Measurements from ENCODE around the gene PTPN12.
"Not testable (repeated sequence)": the region's sequence is repeated elsewhere in the genome, so short reads cannot be mapped to it uniquely, and the experiment has no call there.

PTPN12 gene

DNA sequence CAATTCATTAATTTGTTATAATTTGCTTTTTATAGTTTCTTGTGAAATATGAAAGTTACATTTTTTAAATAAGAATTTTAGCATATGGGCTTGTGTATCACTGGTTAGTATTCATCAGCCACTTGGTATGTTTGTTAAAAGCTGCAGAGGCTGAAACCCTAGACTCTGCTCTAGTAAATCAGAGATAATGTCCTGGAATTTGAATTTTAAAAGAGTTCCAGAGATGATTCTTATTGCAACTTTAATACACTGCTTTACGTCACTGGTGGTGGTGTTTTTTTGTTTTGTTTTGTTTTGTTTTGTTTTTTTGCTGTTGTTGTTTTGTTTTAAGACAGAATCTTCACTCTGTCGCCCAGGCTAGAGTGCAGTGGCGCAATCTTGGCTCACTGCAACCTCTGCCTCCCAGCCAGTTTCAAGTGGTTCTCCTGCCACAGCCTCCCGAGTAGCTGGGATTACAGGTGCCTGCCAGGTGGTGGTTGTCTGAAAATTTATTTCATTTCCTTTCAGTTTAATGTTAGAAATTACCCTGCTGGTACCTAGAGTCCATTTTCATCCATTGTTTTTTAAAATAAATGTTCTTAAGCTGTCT is 43.8 kb downstream of the PTPN12 start:
- DNase-seq = no peak

GRCh38 chr7:77587272-77587671 is 50.2 kb downstream of the PTPN12 start:
- DNase-seq = no peak

- no peak for DNase-seq
These were observed 63.9 kb downstream of the PTPN12 start for GRCh38 chr7:77600952-77601351.

GRCh38 chr7:77606562-77606961 is 69.5 kb downstream of the PTPN12 start:
- DNase-seq = no peak

DNA sequence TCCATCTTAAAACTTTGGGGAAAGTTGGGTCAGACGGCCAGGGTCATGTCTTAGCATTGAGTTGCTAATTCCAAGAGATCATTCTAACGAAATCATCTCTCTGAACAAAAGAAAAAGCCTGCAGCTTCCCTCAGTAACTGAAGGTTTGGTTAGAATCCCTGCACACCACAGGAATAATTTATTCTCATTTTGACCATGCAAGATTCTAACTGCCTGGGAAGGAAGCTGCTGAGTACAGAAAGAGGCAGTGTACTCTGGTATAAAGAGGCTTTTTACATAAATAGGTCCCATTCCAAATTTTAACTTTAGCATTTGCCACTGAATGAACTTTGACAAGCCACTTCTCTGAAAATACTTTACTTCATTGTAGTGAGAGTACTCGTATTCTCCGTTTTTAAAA is 82.2 kb downstream of the PTPN12 start:
- DNase-seq = no peak

DNA sequence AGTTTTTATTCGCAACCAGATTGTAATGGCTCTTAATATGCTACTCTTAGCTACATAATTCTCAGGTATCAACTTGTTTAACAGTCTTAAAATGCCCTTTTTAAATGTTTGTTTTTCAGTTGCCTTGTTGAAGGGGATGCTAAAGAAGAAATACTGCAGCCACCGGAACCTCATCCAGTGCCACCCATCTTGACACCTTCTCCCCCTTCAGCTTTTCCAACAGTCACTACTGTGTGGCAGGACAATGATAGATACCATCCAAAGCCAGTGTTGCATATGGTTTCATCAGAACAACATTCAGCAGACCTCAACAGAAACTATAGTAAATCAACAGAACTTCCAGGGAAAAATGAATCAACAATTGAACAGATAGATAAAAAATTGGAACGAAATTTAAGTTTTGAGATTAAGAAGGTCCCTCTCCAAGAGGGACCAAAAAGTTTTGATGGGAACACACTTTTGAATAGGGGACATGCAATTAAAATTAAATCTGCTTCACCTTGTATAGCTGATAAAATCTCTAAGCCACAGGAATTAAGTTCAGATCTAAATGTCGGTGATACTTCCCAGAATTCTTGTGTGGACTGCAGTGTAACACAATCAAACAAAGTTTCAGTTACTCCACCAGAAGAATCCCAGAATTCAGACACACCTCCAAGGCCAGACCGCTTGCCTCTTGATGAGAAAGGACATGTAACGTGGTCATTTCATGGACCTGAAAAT is 89.7 kb downstream of the PTPN12 start:
- no peak for DNase-seq

DNA sequence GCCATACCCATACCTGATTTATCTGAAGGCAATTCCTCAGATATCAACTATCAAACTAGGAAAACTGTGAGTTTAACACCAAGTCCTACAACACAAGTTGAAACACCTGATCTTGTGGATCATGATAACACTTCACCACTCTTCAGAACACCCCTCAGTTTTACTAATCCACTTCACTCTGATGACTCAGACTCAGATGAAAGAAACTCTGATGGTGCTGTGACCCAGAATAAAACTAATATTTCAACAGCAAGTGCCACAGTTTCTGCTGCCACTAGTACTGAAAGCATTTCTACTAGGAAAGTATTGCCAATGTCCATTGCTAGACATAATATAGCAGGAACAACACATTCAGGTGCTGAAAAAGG is 90.2 kb downstream of the PTPN12 start:
- no peak for DNase-seq

- no peak for DNase-seq
These were observed 92.7 kb downstream of the PTPN12 start for GRCh38 chr7:77629797-77630196.

DNA sequence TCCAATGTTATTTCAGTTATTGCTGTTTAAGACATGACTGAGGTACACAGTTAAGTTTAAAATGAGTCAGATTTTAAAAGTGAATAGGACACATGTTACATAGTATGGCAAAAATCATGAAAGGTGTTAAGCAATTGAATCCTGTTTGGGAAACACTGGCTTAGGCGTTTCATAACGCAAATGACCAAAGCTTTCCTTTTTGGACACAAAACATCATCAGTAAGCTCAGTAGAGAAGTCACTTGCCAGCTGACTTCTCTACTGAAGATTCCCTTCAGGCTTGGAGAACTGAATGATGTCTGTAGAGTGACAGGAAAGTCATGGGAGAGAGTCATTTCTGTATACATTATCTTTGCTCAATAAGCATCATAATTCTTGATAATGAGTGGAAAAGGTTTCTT is 94.7 kb downstream of the PTPN12 start:
- no peak for DNase-seq

- no peak for DNase-seq
These were observed 107.7 kb downstream of the PTPN12 start for GRCh38 chr7:77644774-77645173.

DNA sequence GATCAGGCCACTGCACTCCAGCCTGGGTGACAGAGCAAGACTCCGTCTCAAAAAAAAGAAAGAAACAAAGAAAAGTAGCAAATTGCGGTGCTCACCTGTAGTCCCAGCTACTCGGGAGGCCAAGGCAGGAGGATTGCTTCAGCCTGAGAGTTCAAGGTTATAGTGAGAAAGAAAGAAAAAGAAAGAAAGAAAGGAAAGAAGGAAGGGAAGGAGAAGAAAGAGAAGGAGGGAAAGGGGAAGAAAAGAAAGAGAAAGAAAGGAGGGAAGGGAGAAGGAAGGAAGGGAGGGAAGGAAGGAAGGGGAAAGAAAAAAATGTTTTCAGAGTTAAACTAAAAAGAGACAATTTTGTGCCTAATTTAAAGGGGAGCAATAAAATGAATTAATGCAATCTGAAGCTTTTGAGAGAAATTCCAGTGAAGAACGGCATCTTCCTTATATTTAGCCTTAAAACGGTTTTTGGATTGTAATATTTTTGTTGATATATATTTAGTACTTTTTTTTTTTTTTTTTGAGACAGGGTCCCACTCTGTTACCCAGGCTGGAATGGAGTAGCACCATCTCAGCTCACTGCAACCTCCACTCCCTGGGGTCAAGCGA is 111.7 kb downstream of the PTPN12 start:
- no peak for DNase-seq

DNA sequence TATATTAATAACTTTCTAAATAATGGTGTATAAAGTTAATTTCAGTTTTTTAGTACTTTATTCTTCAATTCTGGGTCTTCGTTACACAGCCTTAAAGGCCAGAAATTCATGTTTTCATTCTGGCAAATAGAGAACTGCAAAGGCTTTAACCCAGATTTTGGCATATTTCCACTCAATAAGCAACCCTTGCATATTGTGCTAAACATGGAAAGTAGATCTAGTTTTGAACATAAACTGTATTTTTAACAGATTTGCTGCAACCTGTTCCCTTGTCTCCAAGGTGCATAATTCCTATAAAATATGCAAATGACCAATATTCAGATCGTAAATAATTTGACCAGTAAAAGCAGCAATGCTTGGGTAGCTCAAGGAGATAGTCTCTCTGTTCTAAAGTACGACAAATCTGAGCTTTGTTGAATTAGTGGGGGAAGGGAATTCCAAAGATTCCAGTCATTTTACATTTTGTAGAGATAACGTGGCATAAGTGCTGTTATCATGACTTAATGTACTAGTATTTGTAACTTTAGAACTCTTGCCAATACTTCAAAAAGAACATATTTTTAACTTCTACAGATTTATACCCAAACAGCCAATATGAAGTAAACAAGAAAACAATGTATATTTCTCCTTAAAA is 112.7 kb downstream of the PTPN12 start:
- no peak for DNase-seq

GRCh38 chr7:77651575-77652162 is 114.6 kb downstream of the PTPN12 start:
- DNase-seq = no peak

- not testable (repeated sequence) for DNase-seq
These were observed 115.7 kb downstream of the PTPN12 start for GRCh38 chr7:77652826-77653225.

- DNase-seq = no peak
These were observed 116.5 kb downstream of the PTPN12 start for GRCh38 chr7:77653572-77653971.

DNA sequence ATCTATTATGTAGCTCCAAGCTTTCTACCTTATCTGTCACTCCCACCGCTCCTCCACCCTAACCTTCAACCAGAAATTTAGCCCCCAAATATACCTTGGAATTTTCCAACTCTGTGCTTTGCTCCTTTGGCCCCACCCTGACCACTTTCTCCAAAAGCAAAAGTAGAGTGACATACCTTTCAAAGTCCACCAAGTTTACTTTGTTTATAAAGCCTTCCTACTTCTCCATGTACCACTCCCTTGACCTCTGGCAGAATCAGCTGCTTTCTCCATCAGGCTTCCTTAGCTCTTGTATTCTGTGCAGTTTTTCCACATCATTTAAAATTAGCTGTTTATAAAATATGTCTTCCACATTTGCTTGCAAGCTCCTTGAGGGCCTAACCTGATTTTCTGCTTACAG is 118.3 kb downstream of the PTPN12 start:
- DNase-seq = no peak

- no peak for DNase-seq
These were observed 118.9 kb downstream of the PTPN12 start for GRCh38 chr7:77655836-77656455.

DNA sequence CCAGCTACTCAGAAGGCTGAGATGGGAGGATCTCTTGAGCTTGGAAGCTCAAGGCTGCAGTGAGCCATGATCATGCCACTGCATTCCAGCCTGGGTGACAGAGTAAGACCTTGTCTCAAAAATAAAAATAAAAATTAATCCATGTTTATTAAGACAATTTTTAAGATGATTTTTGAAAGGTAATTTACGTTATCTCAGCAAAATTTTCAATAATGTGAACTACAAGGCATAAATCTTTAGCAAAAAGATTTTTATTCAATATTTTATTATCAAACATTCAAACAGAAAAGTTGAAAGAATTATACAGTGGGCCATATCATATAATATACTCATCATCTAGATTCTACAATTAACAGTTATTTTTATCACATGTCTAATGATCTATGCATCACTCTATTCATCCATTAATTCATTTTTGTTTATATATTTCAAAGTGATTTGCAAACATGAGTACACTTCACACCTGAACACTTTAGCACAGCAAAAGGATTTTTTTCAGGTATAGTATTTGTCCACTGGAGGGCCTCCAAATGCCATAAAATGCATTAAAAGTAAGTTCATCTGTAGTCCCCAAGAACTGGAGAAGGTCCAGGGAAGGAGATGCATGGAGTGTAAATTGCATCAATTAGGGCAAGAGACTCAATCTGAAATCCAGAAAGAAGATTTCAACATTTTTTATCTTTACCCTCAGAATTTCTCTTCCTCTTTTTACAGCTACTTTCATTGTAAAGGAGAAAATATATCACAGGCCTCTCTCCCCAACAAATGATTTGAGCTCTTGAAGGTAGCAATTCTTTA is 120.5 kb downstream of the PTPN12 start:
- DNase-seq = no peak

DNA sequence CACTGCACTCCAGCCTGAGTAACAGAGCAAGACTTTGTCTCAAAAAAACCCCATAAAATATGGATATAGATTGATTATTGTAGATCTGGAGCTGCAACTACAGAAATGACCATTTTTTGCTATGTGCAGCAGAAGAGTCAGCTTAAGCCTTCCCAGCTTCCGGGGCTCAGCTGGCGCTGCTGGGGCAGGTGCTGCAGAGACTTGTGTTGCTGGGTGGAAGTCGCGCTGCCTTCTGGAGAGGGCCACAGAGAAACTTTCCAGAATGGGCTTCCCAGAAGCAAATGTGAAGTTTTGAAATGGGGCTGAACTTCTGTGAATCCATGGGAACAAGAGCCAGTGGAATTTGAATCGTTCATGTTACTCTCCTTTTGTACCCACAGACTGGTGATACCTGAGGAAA is 121.8 kb downstream of the PTPN12 start:
- DNase-seq = no peak

GRCh38 chr7:77661816-77662215 is 124.7 kb downstream of the PTPN12 start:
- no peak for DNase-seq

DNA sequence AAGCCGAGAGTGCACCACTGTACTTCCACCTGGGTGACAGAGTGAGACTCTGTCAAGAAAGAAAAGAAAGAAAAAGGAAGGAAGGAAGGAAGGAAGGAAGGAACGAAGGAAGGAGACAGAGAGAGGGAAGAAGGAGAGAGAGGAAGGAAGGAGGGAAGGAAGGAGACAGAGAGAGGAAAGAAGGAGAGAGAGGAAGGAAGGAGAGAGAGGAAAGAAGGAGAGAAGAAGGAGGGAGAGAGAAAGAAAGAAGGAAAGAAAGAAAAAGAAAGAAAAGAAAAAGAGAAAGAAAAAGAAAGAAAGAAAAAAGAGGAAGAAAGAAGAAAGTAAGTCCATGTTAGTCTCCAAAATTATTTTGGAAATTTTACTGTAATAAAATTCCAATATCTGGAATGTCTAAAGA is 125.8 kb downstream of the PTPN12 start:
- no peak for DNase-seq

- DNase-seq = no peak
These were observed 127.6 kb downstream of the PTPN12 start for GRCh38 chr7:77664715-77665114.
